AG04449 (cell line): Measurements from ENCODE around the gene ZNF668.

Source experiments
- CTCF ChIA-PET: fragments of 350-600 bp; formaldehyde crosslinking; extraction: SDS; loops from one replicate; lab custom pipeline; 2021; ENCODE audit warnings: antibody characterized with exemption; lab: Yijun Ruan, JAX
- POLR2A ChIA-PET: fragments of 400-600, 350-600 bp; formaldehyde crosslinking; extraction: SDS; loops from one replicate; lab custom pipeline; 2020; ENCODE audit warnings: antibody characterized with exemption, inconsistent platforms; lab: Yijun Ruan, JAX
- DNase-seq: peaks from one replicate; pipeline ENCODE4 v3.0.0-alpha.2; 2010; ENCODE audit warnings: low read depth, low spot score
- H3K4me3 ChIP-seq: 2 replicates; pipeline ENCODE4 v1.5.1; 2011; ENCODE audit warnings: low read depth, mild to moderate bottlenecking, control low read depth, low read length
- CTCF ChIP-seq: IDR thresholded peaks from one replicate; pipeline ENCODE4 v1.5.1; 2011; ENCODE audit warnings: mild to moderate bottlenecking, moderate library complexity, low read length, control low read depth, inconsistent platforms; ENCODE audit not compliant: insufficient read depth; ENCODE audit errors: missing control alignments

The ZNF668 gene

GRCh38 chr16:31074814-31075183 lies 759 bp upstream of the ZNF668 start:
- CTCF ChIA-PET, result interaction anchor here (1.4 to 4.2 kb wide), 3 partner anchors 19 to 794 kb away, joined by 3 to 40 read pairs (median 4); partner anchors contain the start of gene HSD3B7
- no peak for DNase-seq

GRCh38 chr16:31073142-31073969 lies 684 bp downstream of the ZNF668 start:
- TF ChIP-seq CTCF, result no peak
- ChIA-PET POLR2A (interaction anchor here (0.7 to 2.4 kb wide), 17 partner anchors 8 to 115 kb away, joined by 3 to 28 read pairs (median 5); partner anchors contain the start of genes FUS, HSD3B7, KAT8 and PRSS8), CTCF (interaction anchor here (0.6 to 4.2 kb wide), 6 partner anchors 38 to 795 kb away, joined by 3 to 40 read pairs (median 4); partner anchors contain the start of gene HSD3B7)
- H3K4me3 ChIP-seq, result peak overlapping the region; percentile 98
- DNase-seq, result no peak

More at GRCh38 chr16:31074814-31075183, 759 bp upstream of the ZNF668 start:
- POLR2A ChIA-PET, result interaction anchor here (0.6 to 2.4 kb wide), 11 partner anchors 10 to 105 kb away, joined by 3 to 28 read pairs (median 8); partner anchors contain the start of genes FUS, HSD3B7, KAT8 and PRSS8
- H3K4me3 ChIP-seq, result peak overlapping the region; percentile 98
- no peak for TF ChIP-seq CTCF

- ChIA-PET POLR2A (interaction anchor here (1.0 to 2.4 kb wide), 11 partner anchors 8 to 108 kb away, joined by 3 to 28 read pairs (median 5); partner anchors contain the start of genes FUS and HSD3B7), CTCF (interaction anchor here (1.0 to 4.2 kb wide), 4 partner anchors 10 to 110 kb away, joined by 3 to 40 read pairs (median 4); partner anchors contain the start of gene HSD3B7)
- TF ChIP-seq CTCF, result no peak
- H3K4me3 ChIP-seq, result peak overlapping the region; percentile 98
- DNase-seq, result no peak
These were observed 1.4 kb downstream of the ZNF668 start for GRCh38 chr16:31072540-31073141.

GRCh38 chr16:31071861-31072260 lies 2.2 kb downstream of the ZNF668 start:
- ChIA-PET CTCF (interaction anchor here (0.9 to 4.2 kb wide), 5 partner anchors 9 to 109 kb away, joined by 3 to 40 read pairs (median 3); partner anchors contain the start of gene HSD3B7), POLR2A (interaction anchor here (1.0 to 1.3 kb wide), 4 partner anchors 14 to 118 kb away, joined by 3 to 4 read pairs (median 3); no protein-coding TSS in a partner anchor)
- DNase-seq, result no peak
- H3K4me3 ChIP-seq, result peak overlapping the region; percentile 98
- TF ChIP-seq CTCF, result no peak

GRCh38 chr16:31067342-31067741 lies 6.7 kb downstream of the ZNF668 start:
- no peak for DNase-seq
- ChIA-PET CTCF (interaction anchor here (0.9 kb wide), 1 partner anchor 83 kb away, joined by 3 read pairs; no protein-coding TSS in a partner anchor), POLR2A (interaction anchor here (0.6 kb wide), 1 partner anchor 44 kb away, joined by 3 read pairs; no protein-coding TSS in a partner anchor)
- H3K4me3 ChIP-seq, result no peak overlapping the region
- TF ChIP-seq CTCF, result no peak
